ENCODE data around the gene SCGB1A1.

Gene SCGB1A1

DNA sequence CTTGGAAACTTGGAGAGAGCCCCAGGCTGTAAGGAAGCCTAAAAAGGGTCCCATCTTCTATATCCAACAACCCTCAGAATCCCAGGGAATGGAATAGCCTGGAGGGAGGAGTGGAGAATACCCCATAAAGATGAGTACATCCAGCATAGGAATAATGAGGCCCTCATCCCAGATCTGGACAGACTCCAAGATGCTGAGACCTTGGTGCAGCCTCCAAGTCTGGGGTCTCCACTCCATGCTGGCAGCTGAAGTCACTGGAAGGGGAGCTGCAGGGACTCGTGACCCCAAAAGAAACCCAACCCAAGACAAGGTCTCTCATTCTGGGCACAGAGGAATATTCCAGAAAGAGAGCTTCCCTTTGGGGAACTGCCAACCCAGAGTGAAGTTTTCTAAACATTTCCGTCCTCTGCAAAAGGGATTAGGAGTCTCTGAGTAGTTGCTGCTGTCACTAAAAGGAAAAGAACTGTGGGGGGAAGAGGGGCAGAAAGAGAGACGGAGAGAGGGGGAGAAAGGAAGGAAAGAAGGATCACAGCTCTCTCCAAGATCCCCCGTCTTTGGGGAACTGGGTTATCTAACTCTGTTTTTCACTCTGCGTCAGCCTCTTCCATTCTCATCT is 589 bp downstream of the SCGB1A1 start:
- no peak for TF ChIP-seq TAF1 (IDR thresholded peaks at IDR 0.05; ENCODE audit: low read depth, low read length)
- TF ChIP-seq POU2F2 (IDR thresholded peaks at IDR 0.05; ENCODE audit: low read depth, low read length), result no peak
- no peak for TF ChIP-seq SPI1 (IDR thresholded peaks at IDR 0.05; ENCODE audit: low read depth, low read length)
- no peak for TF ChIP-seq PAX5 (IDR thresholded peaks at IDR 0.05; ENCODE audit: insufficient read depth, low read length, severe bottlenecking)
- no peak for TF ChIP-seq POLR2A (IDR thresholded peaks at IDR 0.05; ENCODE audit: low read depth, low read length)
- TF ChIP-seq POLR2AphosphoS5 (IDR thresholded peaks at IDR 0.05; ENCODE audit: low read depth, low read length), result no peak
- FAIRE-seq (no peak), DNase-seq (ENCODE audit: insufficient read length, low spot score) (no peak)

DNA sequence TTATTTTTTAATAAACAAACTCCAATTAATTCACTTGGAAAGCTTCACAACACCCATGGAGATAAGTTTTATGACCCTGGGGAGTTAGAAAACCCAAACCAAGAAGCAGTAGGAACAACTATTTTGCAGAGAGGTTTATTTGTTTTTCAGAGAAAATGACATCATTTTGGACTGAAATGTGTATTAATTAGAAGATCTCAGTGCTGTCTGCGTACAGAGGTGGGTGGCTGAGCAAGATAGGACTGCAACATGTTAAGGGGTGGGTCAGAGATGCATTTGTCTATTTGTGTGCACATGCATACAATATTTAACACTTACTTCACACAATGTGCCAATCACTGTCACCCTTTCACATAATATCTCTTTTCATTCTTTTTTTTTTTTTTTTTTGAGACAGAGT is 1.1 kb downstream of the SCGB1A1 start:
- FAIRE-seq, result no peak
- DNase-seq (ENCODE audit: insufficient read length, low spot score), result no peak
- TF ChIP-seq PAX5 (IDR thresholded peaks at IDR 0.05; ENCODE audit: insufficient read depth, low read length, severe bottlenecking), result no peak
- TF ChIP-seq POLR2A (IDR thresholded peaks at IDR 0.05; ENCODE audit: low read depth, low read length), result no peak

DNA sequence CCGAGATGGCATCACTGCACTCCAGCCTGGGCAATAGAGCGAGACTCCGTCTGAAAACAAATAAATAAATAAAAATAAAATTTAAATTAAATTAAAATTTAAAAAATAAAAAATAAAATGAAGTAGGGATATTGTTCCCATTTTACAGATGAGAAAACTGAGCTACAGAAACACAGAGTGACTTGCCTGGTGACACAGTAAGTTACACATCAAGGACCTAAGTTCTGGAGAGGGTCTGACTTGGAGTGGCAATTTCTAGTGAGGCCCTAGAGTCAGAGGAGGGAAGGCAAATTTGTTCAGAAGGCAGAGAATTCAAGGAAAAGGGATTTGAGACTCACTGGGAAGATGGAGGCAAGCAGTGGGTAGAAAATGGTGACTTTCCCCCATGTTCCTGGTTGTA is 2.0 kb downstream of the SCGB1A1 start:
- no peak for DNase-seq (ENCODE audit: insufficient read length, low spot score)
- no peak for FAIRE-seq
- TF ChIP-seq TAF1 (IDR thresholded peaks at IDR 0.05; ENCODE audit: low read depth, low read length) (no peak), POU2F2 (IDR thresholded peaks at IDR 0.05; ENCODE audit: low read depth, low read length) (no peak), POLR2A (IDR thresholded peaks at IDR 0.05; ENCODE audit: low read depth, low read length) (no peak), PAX5 (IDR thresholded peaks at IDR 0.05; ENCODE audit: insufficient read depth, low read length, severe bottlenecking) (no peak)

DNA sequence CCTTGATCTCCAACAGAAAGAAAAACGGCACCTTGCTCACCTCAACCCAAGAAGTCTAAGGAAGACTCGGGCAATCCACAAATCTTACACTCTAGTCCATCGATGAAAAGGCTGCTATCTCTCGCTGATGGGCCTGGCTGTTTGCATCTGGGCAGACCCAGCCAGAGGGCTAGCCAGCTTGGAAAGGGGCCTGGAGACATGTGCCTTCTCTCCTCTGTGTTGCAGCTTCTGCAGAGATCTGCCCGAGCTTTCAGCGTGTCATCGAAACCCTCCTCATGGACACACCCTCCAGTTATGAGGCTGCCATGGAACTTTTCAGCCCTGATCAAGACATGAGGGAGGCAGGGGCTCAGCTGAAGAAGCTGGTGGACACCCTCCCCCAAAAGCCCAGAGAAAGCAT is 3.2 kb downstream of the SCGB1A1 start:
- DNase-seq (ENCODE audit: insufficient read length, low spot score) (no peak), FAIRE-seq (no peak)
- no peak for TF ChIP-seq PAX5 (IDR thresholded peaks at IDR 0.05; ENCODE audit: insufficient read depth, low read length, severe bottlenecking)
- no peak for TF ChIP-seq TAF1 (IDR thresholded peaks at IDR 0.05; ENCODE audit: low read depth, low read length)
- no peak for TF ChIP-seq POLR2A (IDR thresholded peaks at IDR 0.05; ENCODE audit: low read depth, low read length)
- TF ChIP-seq POU2F2 (IDR thresholded peaks at IDR 0.05; ENCODE audit: low read depth, low read length), result no peak
- TF ChIP-seq SPI1 (IDR thresholded peaks at IDR 0.05; ENCODE audit: low read depth, low read length), result no peak
- TF ChIP-seq POLR2AphosphoS5 (IDR thresholded peaks at IDR 0.05; ENCODE audit: low read depth, low read length), result no peak

DNA sequence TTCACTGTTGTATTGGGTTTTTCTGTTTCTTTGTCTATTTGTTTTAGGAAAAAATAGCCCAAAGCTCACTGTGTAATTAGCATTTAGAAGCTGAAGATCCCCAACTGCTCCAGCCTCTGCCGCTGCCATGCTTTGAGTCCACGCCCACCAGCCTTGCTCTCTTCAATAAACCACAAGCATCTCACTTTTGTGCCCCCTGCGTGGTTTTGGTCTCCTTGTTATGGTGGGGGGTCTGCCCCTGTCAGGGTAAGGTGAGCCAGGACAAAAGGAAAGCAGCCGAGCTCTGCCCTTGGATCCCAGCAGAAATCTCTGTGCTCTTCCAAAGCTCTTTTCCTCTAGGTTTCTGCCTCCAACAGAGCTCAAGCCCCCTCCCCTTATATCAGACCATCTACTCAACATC is 4.2 kb downstream of the SCGB1A1 start:
- FAIRE-seq (no peak), DNase-seq (ENCODE audit: insufficient read length, low spot score) (no peak)
- TF ChIP-seq POLR2AphosphoS5 (IDR thresholded peaks at IDR 0.05; ENCODE audit: low read depth, low read length), result no peak
- TF ChIP-seq POLR2A (IDR thresholded peaks at IDR 0.05; ENCODE audit: low read depth, low read length), result no peak
- no peak for TF ChIP-seq TAF1 (IDR thresholded peaks at IDR 0.05; ENCODE audit: low read depth, low read length)
- no peak for TF ChIP-seq SPI1 (IDR thresholded peaks at IDR 0.05; ENCODE audit: low read depth, low read length)
- no peak for TF ChIP-seq PAX5 (IDR thresholded peaks at IDR 0.05; ENCODE audit: insufficient read depth, low read length, severe bottlenecking)
- no peak for TF ChIP-seq POU2F2 (IDR thresholded peaks at IDR 0.05; ENCODE audit: low read depth, low read length)

DNA sequence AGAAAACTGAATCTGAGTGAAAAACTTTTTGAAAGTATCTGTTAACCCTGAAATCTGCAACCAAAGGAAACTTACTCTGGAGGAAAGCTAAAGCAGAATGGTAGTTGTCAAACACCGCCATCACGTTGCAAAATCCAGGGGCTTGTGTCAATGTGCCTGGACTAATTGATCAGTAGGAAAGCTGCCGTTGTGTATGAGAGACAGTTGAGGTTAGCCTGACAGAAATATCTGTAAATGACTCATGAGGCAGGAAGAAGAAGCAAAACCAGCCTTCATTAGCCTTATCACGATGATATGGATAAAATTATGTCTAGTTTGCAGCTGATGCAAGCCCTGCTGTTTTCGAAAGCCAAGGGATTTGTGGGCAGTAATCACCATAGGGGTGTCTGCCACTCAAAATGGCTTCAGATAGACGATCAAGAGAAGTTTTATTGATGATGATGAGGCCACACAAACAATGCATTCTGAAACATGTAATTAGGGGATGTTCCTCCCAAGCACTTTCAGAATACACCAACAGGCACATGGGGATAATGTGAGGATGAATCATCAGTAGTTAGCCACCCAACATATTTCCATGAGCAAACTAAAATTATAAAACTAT is 8.9 kb downstream of the SCGB1A1 start:
- no peak for FAIRE-seq
- TF ChIP-seq POU2F2 (IDR thresholded peaks at IDR 0.05; ENCODE audit: low read depth, low read length) (no peak), PAX5 (IDR thresholded peaks at IDR 0.05; ENCODE audit: insufficient read depth, low read length, severe bottlenecking) (no peak), TAF1 (IDR thresholded peaks at IDR 0.05; ENCODE audit: low read depth, low read length) (no peak), POLR2A (IDR thresholded peaks at IDR 0.05; ENCODE audit: low read depth, low read length) (no peak)
- no peak for DNase-seq (ENCODE audit: insufficient read length, low spot score)

DNA sequence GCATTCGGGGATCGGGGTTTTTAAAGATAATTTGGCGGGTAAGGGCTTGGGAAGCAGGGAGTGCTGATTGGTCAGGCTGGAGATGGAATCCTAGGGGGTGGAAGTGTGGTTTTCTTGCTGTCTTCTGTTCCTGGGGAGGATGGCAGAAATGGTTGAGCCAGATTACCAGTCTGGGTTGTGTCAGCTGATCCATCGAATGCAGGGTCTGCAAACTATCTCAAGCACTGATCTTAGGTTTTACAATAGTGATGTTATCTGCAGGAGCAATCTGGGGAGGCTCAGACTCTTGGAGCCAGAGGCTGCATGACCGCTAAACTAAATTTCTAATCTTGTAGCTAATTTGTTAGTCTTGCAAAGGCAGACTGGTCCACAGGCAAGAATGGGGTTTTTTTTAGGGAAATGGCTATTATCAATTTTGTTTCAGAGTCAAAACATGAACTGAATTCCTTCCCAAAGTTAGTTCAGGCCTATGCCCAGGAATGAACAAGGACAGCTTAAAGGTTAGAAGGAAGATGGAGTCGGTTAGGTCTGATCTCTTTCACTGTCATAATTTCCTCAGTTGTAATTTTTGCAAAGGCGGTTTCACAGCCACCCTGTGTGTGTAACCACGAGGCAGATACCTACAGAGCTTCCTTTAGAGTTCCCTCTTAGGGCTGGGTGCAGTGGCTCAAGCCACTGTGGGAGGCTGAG is 10.2 kb downstream of the SCGB1A1 start:
- TF ChIP-seq POLR2AphosphoS5 (IDR thresholded peaks at IDR 0.05; ENCODE audit: low read depth, low read length), result no peak
- TF ChIP-seq SPI1 (IDR thresholded peaks at IDR 0.05; ENCODE audit: low read depth, low read length), result no peak
- FAIRE-seq, result no peak
- DNase-seq (ENCODE audit: insufficient read length, low spot score), result no peak

DNA sequence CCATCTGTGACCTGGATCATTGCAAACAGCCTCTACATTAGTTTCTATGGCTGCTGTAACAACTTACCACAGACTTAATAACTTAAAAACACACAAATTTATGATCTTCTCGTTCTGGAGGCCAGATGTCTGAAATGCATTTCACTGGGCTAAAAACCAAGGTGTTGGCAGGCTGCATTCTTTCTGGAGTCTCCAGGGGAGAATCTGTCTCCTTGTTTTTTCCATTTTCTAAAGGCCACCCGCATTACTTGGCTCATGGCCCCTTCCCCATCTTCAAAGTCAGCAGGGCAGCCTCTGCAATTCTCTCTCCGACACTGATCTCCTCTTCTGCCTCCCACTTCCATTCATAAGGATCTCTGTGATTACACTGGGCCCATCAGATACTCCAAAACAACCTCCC is 11.6 kb downstream of the SCGB1A1 start:
- FAIRE-seq (no peak), DNase-seq (ENCODE audit: insufficient read length, low spot score) (no peak)
- TF ChIP-seq SPI1 (IDR thresholded peaks at IDR 0.05; ENCODE audit: low read depth, low read length) (no peak), POLR2AphosphoS5 (IDR thresholded peaks at IDR 0.05; ENCODE audit: low read depth, low read length) (no peak), POU2F2 (IDR thresholded peaks at IDR 0.05; ENCODE audit: low read depth, low read length) (no peak), POLR2A (IDR thresholded peaks at IDR 0.05; ENCODE audit: low read depth, low read length) (no peak)

DNA sequence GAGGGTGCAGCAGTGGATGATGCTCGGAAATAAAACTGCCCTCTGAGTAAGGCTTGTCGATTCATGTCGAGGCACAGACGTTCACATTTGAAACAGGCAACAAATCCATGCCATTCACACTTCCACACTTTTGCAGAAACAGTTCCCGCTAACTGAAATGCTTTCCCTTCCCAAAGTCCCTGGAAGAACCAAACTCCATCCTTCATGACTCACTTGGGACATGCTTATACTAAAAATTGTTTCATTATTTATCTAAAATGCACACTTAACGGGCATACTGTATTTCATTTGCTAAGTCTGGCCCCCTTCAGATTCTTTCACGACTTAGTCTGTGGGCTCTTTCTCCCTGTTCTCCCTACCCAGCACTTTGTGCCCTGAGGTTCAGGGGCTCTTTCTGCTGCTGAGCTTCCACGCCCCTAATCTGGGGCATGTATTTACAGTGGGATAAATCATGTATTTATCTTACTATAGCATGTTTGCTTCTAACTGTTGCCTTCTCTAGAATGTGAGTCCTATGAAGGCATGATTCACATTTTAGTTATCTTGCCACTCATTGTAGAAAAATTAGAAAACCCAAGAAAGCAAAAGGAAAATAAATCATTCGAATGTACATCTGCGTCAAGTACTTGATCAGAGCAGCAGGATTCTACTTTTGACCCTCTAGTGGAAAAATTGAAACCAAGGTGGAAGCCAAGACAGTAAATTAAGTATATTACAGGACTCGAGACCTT is 12.5 kb downstream of the SCGB1A1 start:
- FAIRE-seq (no peak), DNase-seq (ENCODE audit: insufficient read length, low spot score) (no peak)
- TF ChIP-seq TAF1 (IDR thresholded peaks at IDR 0.05; ENCODE audit: low read depth, low read length), result no peak
- TF ChIP-seq SPI1 (IDR thresholded peaks at IDR 0.05; ENCODE audit: low read depth, low read length), result no peak
- no peak for TF ChIP-seq PAX5 (IDR thresholded peaks at IDR 0.05; ENCODE audit: insufficient read depth, low read length, severe bottlenecking)
- no peak for TF ChIP-seq POU2F2 (IDR thresholded peaks at IDR 0.05; ENCODE audit: low read depth, low read length)
- TF ChIP-seq POLR2AphosphoS5 (IDR thresholded peaks at IDR 0.05; ENCODE audit: low read depth, low read length), result no peak
- no peak for TF ChIP-seq POLR2A (IDR thresholded peaks at IDR 0.05; ENCODE audit: low read depth, low read length)

DNA sequence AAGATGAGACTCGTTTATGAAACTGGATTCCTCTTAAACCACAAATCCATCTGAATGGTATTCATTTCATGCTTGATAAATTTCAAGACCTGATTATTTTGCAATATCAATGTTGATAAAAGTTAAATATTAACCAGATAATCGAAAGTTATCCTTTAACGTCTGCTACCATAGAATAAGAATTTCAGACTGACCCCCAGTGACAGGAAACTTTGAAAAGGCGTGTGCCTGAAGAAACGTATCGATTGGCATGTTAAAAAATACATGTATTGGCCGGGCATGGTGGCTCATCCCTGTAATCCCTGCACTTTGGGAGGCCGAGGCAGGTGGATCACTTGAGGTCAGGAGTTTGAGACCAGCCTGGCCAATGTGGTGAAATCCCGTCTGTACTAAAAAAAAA is 13.9 kb downstream of the SCGB1A1 start:
- no peak for TF ChIP-seq POU2F2 (IDR thresholded peaks at IDR 0.05; ENCODE audit: low read depth, low read length)
- no peak for TF ChIP-seq SPI1 (IDR thresholded peaks at IDR 0.05; ENCODE audit: low read depth, low read length)
- no peak for DNase-seq (ENCODE audit: insufficient read length, low spot score)
- FAIRE-seq, result no peak

Measured in GM12891 (cell line).